DMS153 (cell line): ENCODE data around the gene SYS1.
"Not testable (repeated sequence)": the region's sequence is repeated elsewhere in the genome, so short reads cannot be mapped to it uniquely, and the experiment has no call there.

Experiments used
- DNase-seq: peaks from one replicate; lab custom pipeline; 2025; lab: John Stamatoyannopoulos, UW

SYS1 gene

GRCh38 chr20:45339799-45340198 lies 23.2 kb upstream of the SYS1 start:
- DNase-seq: no peak

GRCh38 chr20:45340236-45340847 lies 22.6 kb upstream of the SYS1 start:
- DNase-seq: no peak

GRCh38 chr20:45340951-45341350 lies 22.0 kb upstream of the SYS1 start:
- DNase-seq: no peak

- DNase-seq: no peak
These were observed 21.4 kb upstream of the SYS1 start for GRCh38 chr20:45341579-45341938.

GRCh38 chr20:45341939-45342854 lies 20.8 kb upstream of the SYS1 start:
- peak; percentile 58 for DNase-seq

- DNase-seq: no peak
These were observed 20.0 kb upstream of the SYS1 start for GRCh38 chr20:45342855-45343531.

- DNase-seq: peak; percentile 63
These were observed 19.3 kb upstream of the SYS1 start for GRCh38 chr20:45343532-45344167.

GRCh38 chr20:45344168-45344860 lies 18.6 kb upstream of the SYS1 start:
- no peak for DNase-seq

GRCh38 chr20:45345104-45345936 lies 17.6 kb upstream of the SYS1 start:
- peak; percentile 54 for DNase-seq

GRCh38 chr20:45346291-45346718 lies 16.7 kb upstream of the SYS1 start:
- DNase-seq: no peak

- DNase-seq: no peak
These were observed 16.1 kb upstream of the SYS1 start for GRCh38 chr20:45346851-45347250.

- no peak for DNase-seq
These were observed 15.5 kb upstream of the SYS1 start for GRCh38 chr20:45347297-45347935.

- DNase-seq: peak; percentile 23
These were observed 14.8 kb upstream of the SYS1 start, which contains the start of gene SDC4 for GRCh38 chr20:45347936-45348778. TSS of gene SDC4 (minus strand) at chr20:45348424. CDS start at chr20:45348384, 40 bp downstream.

GRCh38 chr20:45350217-45350616 lies 12.7 kb upstream of the SYS1 start:
- no peak for DNase-seq

- not testable (repeated sequence) for DNase-seq
These were observed 12.2 kb upstream of the SYS1 start for GRCh38 chr20:45350795-45351194.

- no peak for DNase-seq
These were observed 10.2 kb upstream of the SYS1 start for GRCh38 chr20:45352729-45353128.

- no peak for DNase-seq
These were observed 9.2 kb upstream of the SYS1 start for GRCh38 chr20:45353746-45354145.

GRCh38 chr20:45354423-45355208 lies 8.3 kb upstream of the SYS1 start:
- DNase-seq: no peak
